B cell (primary cell): Measurements from ENCODE around the gene TMEM250. TPM values are rescaled to one million over a fixed set of nuclear protein-coding genes. Genes with fewer than 3 reads are reported as not detected.

Experiments used
- ATAC-seq: fragments of 200-7000 bp; cut with Tn5 transposase; one replicate; pipeline ENCODE4 v1.10.0; 2021; ENCODE audit warnings: low read depth, mild to moderate bottlenecking, moderate number of reproducible peaks, moderate library complexity
- CTCF ChIA-PET: fragments of 350-600 bp; sonication (Branson Sonifier 250); formaldehyde crosslinking; loops from one replicate; lab custom pipeline; 2021; ENCODE audit warnings: antibody characterized with exemption, inconsistent platforms; lab: Charles Lee
- POLR2A ChIA-PET: fragments of 350-600 bp; sonication (Branson Sonifier 250); formaldehyde crosslinking; loops from one replicate; lab custom pipeline; 2021; ENCODE audit warnings: antibody characterized with exemption; lab: Charles Lee
- DNase-seq: peaks from one replicate; pipeline ENCODE4 v3.0.0; 2013
- H2AFZ ChIP-seq: 2 replicates; pipeline ENCODE4 v1.6.1; 2012; ENCODE audit warnings: mild to moderate bottlenecking, low read depth, low read length; ENCODE audit not compliant: insufficient read depth, poor library complexity, severe bottlenecking
- H3K27ac ChIP-seq, 2 donors: 1 replicate in 1 of 2; 2 replicates in 1 of 2; pipeline ENCODE4 v1.5.1; 2012 to 2013; ENCODE audit warnings: low read length in 2 of 2, mild to moderate bottlenecking in 2 of 2, moderate library complexity in 1 of 2
- H3K27me3 ChIP-seq, 4 experiments: fragments of 200-600 bp in 1 of 4; sonication (generic) in 1 of 4; replicated peaks in 1 of 4; 1 replicate in 2 of 4; 2 replicates in 2 of 4; pipeline versions ENCODE4 v1.6.1 to v1.7.0; 2013 to 2016; ENCODE audit warnings: low read length in 3 of 4, mild to moderate bottlenecking in 2 of 4, mixed read lengths in 1 of 4, moderate library complexity in 1 of 4; ENCODE audit not compliant: insufficient read depth in 4 of 4, control insufficient read depth in 3 of 4; ENCODE audit errors: control extremely low read depth in 1 of 4
- H3K36me3 ChIP-seq, 2 experiments: replicated peaks in 1 of 2; 1 replicate in 1 of 2; 2 replicates in 1 of 2; pipeline versions ENCODE4 v1.6.1 to v1.7.1; 2013; ENCODE audit warnings: low read length in 1 of 2; ENCODE audit not compliant: insufficient read depth in 2 of 2, control insufficient read depth in 1 of 2; ENCODE audit errors: control extremely low read depth in 1 of 2, extremely low read depth in 1 of 2
- H3K4me1 ChIP-seq, 2 donors: fragments of 200-600 bp in 1 of 2; sonication (generic) in 1 of 2; 1 replicate in 1 of 2; 2 replicates in 1 of 2; pipeline versions ENCODE4 v1.5.1 to v1.6.1; 2013 to 2017; ENCODE audit warnings: low read length in 2 of 2; ENCODE audit not compliant: control insufficient read depth in 2 of 2, insufficient read depth in 2 of 2
- H3K4me2 ChIP-seq: replicated peaks from 2 replicates; pipeline ENCODE3; 2012; ENCODE audit warnings: mild to moderate bottlenecking, low read depth, low read length; ENCODE audit not compliant: poor library complexity, severe bottlenecking
- H3K4me3 ChIP-seq, 5 experiments: fragments of 200-600 bp in 1 of 5; sonication (generic) in 1 of 5; 1 replicate in 3 of 5; 2 replicates in 2 of 5; pipeline versions ENCODE4 v1.5.1 to v1.7.0; 2011 to 2016; ENCODE audit warnings: low read length in 4 of 5, mild to moderate bottlenecking in 4 of 5, low read depth in 2 of 5, control low read depth in 1 of 5, moderate library complexity in 1 of 5; ENCODE audit not compliant: insufficient read depth in 1 of 5; ENCODE audit errors: control extremely low read depth in 1 of 5, extremely low read depth in 1 of 5
- H3K79me2 ChIP-seq: fragments of 200-600 bp; sonication (generic); one replicate; pipeline ENCODE4 v1.6.0; 2016; ENCODE audit warnings: low read length; ENCODE audit not compliant: control insufficient read depth, insufficient read depth
- H3K9ac ChIP-seq: fragments of 200-600 bp; sonication (generic); 2 replicates; pipeline ENCODE4 v1.6.1; 2017; ENCODE audit warnings: mild to moderate bottlenecking, low read length, moderate library complexity
- H3K9me3 ChIP-seq, 3 donors: one replicate each; pipeline versions ENCODE4 v1.6.1 to v1.7.1; 2013; ENCODE audit warnings: low read length in 2 of 3; ENCODE audit not compliant: control insufficient read depth in 2 of 3, insufficient read depth in 1 of 3; ENCODE audit errors: control extremely low read depth in 1 of 3
- H4K20me1 ChIP-seq: 2 replicates; pipeline ENCODE4 v1.6.0; 2012; ENCODE audit warnings: mild to moderate bottlenecking, low read length; ENCODE audit not compliant: insufficient read depth, control insufficient read depth, poor library complexity, severe bottlenecking
- H3K27ac Mint-ChIP-seq: one replicate; pipeline ENCODE4 v1.8.0; 2021; ENCODE audit warnings: mixed read lengths
- H3K27me3 Mint-ChIP-seq: one replicate; pipeline ENCODE4 v1.8.0; 2021; ENCODE audit warnings: mixed read lengths
- H3K4me1 Mint-ChIP-seq: one replicate; pipeline ENCODE4 v1.8.0; 2021; ENCODE audit warnings: mixed read lengths
- H3K4me3 Mint-ChIP-seq: one replicate; pipeline ENCODE4 v1.8.0; 2021; ENCODE audit warnings: mixed read lengths
- H3K9me3 Mint-ChIP-seq: one replicate; pipeline ENCODE4 v1.8.0; 2022; ENCODE audit warnings: mixed read lengths; ENCODE audit not compliant: insufficient read depth
- EZH2 ChIP-seq: IDR thresholded peaks from 2 replicates; pipeline ENCODE4 v1.6.1; 2012; ENCODE audit warnings: borderline replicate concordance, low read depth, mild to moderate bottlenecking, moderate library complexity, low read length; ENCODE audit not compliant: insufficient read depth, poor library complexity, severe bottlenecking
- WGBS: methylation state at CpG from one replicate; pipeline ENCODE4 v1.1.5; 2013; ENCODE audit warnings: missing lambda C conversion rate; ENCODE audit not compliant: insufficient coverage; 5-methylcytosine and 5-hydroxymethylcytosine counted together
- intact Hi-C: fragments of 100-400 bp; cut with micrococcal nuclease; formaldehyde crosslinking; loops from one replicate; pipeline ENCODE4 v1.10.0; 2022
- polyA plus RNA-seq: library from polyadenylated mRNA; depleted of rRNA; stranded (reverse); fragments of >200 nt; gene quantifications from 2 replicates; pipeline ENCODE4 v1.2.3, GENCODE V29; 2012
- total RNA-seq, 2 donors: library from RNA; stranded (reverse); fragments of 120-200 nt in 1 of 2; gene quantifications; 1 replicate in 1 of 2; 2 replicates in 1 of 2; pipeline versions ENCODE4 v1.2.3 to v1.2.4, GENCODE V29; 2013 to 2022
- TF ChIP-seq, protein P1 (sequence below): fragments of 200-600 bp; IDR thresholded peaks from one replicate; pipeline ENCODE4 v1.8.0; 2022; ENCODE audit warnings: antibody characterized with exemption, mild to moderate bottlenecking

The TMEM250 gene
- total and polyA plus RNA-seq, 2 donors (not counting 1 experiment from before 2014, with no cell fraction given), result 11.1 to 29.6 TPM

DNA sequence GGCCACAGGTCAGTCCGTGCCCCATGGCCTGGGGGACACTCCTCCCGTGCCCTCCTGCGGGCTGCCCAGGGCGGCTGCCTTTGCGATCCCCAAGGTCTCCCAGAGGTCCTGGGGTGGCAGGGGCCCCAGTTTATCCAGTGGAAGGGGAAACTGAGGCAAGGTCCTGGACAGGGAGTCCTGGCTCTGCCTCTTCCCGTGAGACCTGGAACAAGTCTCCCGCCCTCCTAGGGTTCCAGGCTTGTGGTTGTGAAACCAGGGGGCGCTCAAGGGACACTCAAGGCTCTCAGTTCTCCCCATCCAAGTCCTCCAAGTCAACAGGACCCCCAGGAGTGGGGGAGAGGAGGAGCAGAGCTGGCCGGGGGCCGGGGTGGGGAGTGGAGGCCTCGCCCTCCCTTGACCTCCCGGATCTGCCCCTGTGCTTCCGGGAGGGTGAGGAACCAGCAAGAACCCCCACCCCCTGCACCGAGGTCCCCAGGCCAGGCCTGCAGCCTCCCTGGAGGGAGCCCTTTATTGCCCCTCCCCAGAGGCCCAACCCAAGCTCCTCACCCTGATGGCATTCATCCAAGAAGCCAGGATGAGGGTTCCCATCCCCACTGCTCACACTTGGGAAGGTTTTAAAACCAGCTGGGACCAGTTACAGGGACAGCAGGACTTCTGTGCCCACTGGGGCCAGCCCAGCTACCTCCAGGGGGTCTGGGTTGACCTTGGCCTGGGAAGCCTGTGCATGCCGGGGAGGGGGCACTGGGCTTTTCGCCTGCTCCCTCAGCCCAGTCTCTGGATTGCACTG is 24.7 kb upstream of the TMEM250 start:
- Histone ChIP-seq H2AFZ (no peak overlapping the region), H4K20me1 (no peaks in the 10 kb centered on the region), H3K4me2 (no peak overlapping the region), H3K9ac (no peak overlapping the region), H3K27ac (no peak overlapping the region), H3K9me3 (peaks cover 0 to 6% (median 0%) of the 10 kb centered on the region in 3 donors), H3K36me3 (no peaks in the 10 kb centered on the region), H3K4me1 (no peaks in the 10 kb centered on the region), H3K79me2 (no peaks in the 10 kb centered on the region), H3K4me3 (no peak overlapping the region), H3K27me3 (peaks cover 0 to 52% (median 4%) of the 10 kb centered on the region in 4 experiments)
- H3K27ac Mint-ChIP-seq, result no peak overlapping the region
- CTCF ChIA-PET, result interaction anchor here (0.9 to 1.1 kb wide), 2 partner anchors 124 to 139 kb away, joined by 3 read pairs; no protein-coding TSS in a partner anchor
- H3K4me3 Mint-ChIP-seq, result no peak overlapping the region
- DNase-seq, result no peak
- peaks cover 15% of the 10 kb centered on the region for H3K27me3 Mint-ChIP-seq
- H3K9me3 Mint-ChIP-seq, result no peaks in the 10 kb centered on the region
- no peaks in the 10 kb centered on the region for H3K4me1 Mint-ChIP-seq
- intact Hi-C loops, result no loop called here
- POLR2A ChIA-PET, result no interaction called here
- 52% methylated on average over 15 of the region's 16 CpGs for WGBS
- ATAC-seq, result no peak
- TF ChIP-seq EZH2, result no peak
- TF ChIP-seq, protein P1, sequence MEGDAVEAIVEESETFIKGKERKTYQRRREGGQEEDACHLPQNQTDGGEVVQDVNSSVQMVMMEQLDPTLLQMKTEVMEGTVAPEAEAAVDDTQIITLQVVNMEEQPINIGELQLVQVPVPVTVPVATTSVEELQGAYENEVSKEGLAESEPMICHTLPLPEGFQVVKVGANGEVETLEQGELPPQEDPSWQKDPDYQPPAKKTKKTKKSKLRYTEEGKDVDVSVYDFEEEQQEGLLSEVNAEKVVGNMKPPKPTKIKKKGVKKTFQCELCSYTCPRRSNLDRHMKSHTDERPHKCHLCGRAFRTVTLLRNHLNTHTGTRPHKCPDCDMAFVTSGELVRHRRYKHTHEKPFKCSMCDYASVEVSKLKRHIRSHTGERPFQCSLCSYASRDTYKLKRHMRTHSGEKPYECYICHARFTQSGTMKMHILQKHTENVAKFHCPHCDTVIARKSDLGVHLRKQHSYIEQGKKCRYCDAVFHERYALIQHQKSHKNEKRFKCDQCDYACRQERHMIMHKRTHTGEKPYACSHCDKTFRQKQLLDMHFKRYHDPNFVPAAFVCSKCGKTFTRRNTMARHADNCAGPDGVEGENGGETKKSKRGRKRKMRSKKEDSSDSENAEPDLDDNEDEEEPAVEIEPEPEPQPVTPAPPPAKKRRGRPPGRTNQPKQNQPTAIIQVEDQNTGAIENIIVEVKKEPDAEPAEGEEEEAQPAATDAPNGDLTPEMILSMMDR, result no peak

DNA sequence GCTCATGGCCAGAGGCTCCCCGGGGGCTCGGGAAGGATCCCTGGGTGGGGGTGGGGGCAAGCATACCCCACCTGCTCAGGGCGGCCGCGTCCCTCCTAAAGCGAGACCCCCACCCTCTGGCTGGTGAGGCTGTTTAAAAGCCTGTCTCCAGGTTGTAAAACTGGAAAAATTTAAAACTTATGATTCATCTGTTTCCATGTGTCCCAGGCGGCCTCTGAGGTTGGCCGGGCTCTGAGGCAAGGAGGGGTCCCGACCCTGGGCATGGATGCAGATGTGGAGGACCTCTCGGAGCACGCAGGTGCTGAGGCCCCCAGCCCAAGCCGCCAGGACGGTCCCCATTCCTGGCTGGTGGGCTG is 24.2 kb upstream of the TMEM250 start:
- ChIA-PET POLR2A (no interaction called here), CTCF (no interaction called here)
- Histone ChIP-seq H3K79me2 (no peaks in the 10 kb centered on the region), H4K20me1 (no peaks in the 10 kb centered on the region), H3K27ac (no peak overlapping the region), H3K27me3 (peaks cover 0 to 48% (median 4%) of the 10 kb centered on the region in 4 experiments), H3K4me2 (no peak overlapping the region), H3K4me3 (no peak overlapping the region), H2AFZ (no peak overlapping the region), H3K36me3 (no peaks in the 10 kb centered on the region), H3K9ac (no peak overlapping the region), H3K4me1 (no peaks in the 10 kb centered on the region), H3K9me3 (peaks cover 0 to 6% (median 0%) of the 10 kb centered on the region in 3 donors)
- Mint-ChIP-seq H3K9me3 (no peaks in the 10 kb centered on the region), H3K27me3 (peaks cover 15% of the 10 kb centered on the region), H3K27ac (no peak overlapping the region), H3K4me1 (no peaks in the 10 kb centered on the region), H3K4me3 (no peak overlapping the region)
- intact Hi-C loops, result no loop called here
- DNase-seq, result no peak
- no peak for ATAC-seq
- no peak for TF ChIP-seq EZH2
- TF ChIP-seq, protein P1, result no peak
- 53% methylated on average over 7 of the region's 13 CpGs for WGBS
